Measurements from ENCODE around the gene FOS.

Gene FOS

GRCh38 chr14:75278422-75279152 is at the start of gene FOS:
Gene FOS, plus strand, starts transcription at chr14:75278828. Its CDS starts 155 bp downstream, at chr14:75278983.
- peak; percentile 95 for DNase-seq (ENCODE audit: low read depth)
- peak within 1 kb of the TSS; percentile 96 for H3K4me3 ChIP-seq (ENCODE audit: low read length)
- TF ChIP-seq, protein P1, sequence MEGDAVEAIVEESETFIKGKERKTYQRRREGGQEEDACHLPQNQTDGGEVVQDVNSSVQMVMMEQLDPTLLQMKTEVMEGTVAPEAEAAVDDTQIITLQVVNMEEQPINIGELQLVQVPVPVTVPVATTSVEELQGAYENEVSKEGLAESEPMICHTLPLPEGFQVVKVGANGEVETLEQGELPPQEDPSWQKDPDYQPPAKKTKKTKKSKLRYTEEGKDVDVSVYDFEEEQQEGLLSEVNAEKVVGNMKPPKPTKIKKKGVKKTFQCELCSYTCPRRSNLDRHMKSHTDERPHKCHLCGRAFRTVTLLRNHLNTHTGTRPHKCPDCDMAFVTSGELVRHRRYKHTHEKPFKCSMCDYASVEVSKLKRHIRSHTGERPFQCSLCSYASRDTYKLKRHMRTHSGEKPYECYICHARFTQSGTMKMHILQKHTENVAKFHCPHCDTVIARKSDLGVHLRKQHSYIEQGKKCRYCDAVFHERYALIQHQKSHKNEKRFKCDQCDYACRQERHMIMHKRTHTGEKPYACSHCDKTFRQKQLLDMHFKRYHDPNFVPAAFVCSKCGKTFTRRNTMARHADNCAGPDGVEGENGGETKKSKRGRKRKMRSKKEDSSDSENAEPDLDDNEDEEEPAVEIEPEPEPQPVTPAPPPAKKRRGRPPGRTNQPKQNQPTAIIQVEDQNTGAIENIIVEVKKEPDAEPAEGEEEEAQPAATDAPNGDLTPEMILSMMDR (conservative IDR thresholded peaks at IDR 0.05; ENCODE audit: low read length), result 0 out of 2 replicates have a peak, but pooled peaks have one; percentile 2

DNA sequence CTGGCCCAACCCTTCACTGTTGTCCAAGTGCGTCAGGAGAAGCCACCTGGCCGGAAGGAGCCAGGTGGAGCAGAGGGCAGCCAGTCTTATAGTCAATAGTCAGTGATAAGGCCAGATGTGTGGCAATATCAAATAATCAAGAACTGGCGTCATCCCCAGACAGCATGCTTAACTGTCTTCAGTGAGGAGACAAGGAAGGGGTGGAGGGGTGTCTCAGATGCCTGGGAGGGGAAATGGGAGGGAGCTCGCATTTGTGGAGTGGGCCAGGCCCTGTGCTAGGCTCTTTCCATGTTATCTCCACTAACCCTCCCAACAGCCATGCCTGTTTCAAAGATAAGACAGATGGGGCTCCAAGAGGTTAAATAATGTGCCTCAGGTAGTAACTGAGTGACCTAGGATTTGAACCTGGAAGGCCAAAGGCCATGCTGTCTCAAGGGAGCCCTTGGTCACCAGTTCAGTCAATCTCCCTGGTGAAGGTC is 48.9 kb upstream of the FOS start:
- no peak for DNase-seq (ENCODE audit: low read depth)
- TF ChIP-seq, protein P1 (conservative IDR thresholded peaks at IDR 0.05; ENCODE audit: low read length), result no peak
- H3K4me3 ChIP-seq (ENCODE audit: low read length), result no peak overlapping the region

GRCh38 chr14:75230140-75230792 is 48.4 kb upstream of the FOS start:
- TF ChIP-seq, protein P1 (conservative IDR thresholded peaks at IDR 0.05; ENCODE audit: low read length), result no peak
- no peak overlapping the region for H3K4me3 ChIP-seq (ENCODE audit: low read length)
- DNase-seq (ENCODE audit: low read depth), result peak; percentile 40

DNA sequence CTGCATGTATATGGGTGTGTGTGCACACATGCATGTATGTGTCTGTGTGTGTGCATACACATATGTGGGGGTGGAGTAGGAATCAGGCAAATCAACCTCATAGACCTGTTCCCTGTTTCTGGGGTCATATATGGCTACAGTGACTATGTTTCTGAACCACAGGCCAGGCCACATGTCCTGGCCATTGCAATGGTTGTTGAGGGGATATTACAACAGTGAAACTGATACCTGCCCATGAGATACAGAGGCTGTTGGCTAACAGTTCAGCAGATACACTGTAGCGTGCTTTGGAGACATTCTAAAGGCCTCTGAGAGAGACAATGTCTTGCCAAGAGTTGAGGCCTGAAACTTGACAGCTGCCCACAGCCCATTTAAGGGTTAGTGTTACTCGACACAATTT is 47.3 kb upstream of the FOS start:
- no peak for DNase-seq (ENCODE audit: low read depth)
- TF ChIP-seq, protein P1 (conservative IDR thresholded peaks at IDR 0.05; ENCODE audit: low read length), result no peak
- no peak overlapping the region for H3K4me3 ChIP-seq (ENCODE audit: low read length)

DNA sequence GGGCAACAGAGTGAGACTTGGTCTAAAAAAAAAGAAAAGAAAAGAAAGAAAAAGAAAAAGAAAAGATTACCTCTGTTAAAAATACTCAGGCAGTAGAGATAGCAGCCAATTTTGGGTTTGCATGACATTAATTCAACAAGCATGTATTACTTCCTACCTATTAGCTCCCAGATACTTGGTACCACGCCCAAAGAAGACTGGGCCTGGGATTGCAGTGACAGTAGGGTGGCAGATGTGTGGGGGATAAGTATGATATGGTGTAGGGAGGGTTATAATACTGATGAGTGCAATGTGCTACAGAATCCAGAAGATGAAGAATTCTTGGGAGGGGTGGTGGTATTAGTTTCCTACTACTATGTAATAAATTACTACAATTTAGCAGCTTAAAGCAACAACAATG is 46.4 kb upstream of the FOS start:
- no peak for DNase-seq (ENCODE audit: low read depth)
- no peak overlapping the region for H3K4me3 ChIP-seq (ENCODE audit: low read length)
- TF ChIP-seq, protein P1 (conservative IDR thresholded peaks at IDR 0.05; ENCODE audit: low read length), result no peak

DNA sequence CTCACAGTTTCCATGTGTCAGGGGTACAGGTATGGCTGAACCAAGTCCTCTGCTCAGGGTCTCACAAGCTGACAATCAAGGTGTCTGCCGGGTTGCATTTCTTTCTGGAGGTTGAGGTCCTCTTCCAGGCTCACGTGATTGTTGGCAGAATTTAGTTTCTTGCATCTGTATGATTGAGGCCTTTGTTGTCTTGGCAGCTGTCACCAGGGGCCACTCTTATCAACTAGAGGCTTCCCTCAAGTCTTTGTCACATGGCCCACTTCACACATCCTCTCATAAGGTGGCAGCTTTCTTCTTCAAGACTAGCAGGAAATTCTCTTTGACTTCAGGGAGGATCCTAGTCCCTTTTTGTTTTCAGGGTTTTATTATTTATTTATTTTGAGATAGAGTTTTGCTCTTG is 46.0 kb upstream of the FOS start:
- DNase-seq (ENCODE audit: low read depth), result no peak
- TF ChIP-seq, protein P1 (conservative IDR thresholded peaks at IDR 0.05; ENCODE audit: low read length), result no peak
- H3K4me3 ChIP-seq (ENCODE audit: low read length), result no peak overlapping the region

Measured in AG10803 (cell line).